ENCODE measurements around the gene ARL11.

DNA sequence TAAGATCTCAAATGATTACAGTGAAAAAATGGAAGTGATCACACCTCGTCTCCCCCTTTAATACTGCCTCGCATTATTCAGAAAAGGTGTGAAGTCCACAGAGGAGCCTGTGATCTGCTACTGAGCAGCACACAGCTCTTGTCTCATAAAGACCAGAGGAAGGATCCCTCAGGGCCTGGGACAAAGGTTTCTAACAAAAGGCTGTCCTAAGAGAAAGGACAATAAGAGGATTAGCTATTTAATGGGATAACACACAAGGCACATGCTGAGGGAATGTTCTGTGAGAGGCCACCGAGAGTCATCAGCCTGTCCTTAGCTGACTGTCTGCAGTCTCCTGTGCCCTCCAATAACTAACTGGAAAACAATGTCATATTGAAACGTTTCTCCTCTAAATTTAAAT lies 36.3 kb downstream of the ARL11 start:
- no peak for TF ChIP-seq POLR2A (IDR thresholded peaks at IDR 0.05)
- TF ChIP-seq CTCF (IDR thresholded peaks at IDR 0.05) = no peak
- no peak for TF ChIP-seq POLR2AphosphoS5 (IDR thresholded peaks at IDR 0.05; ENCODE audit: insufficient read depth in 1 of 2, low read depth in 1 of 2)

Data from vagina (tissue), 2 donors.